Sigmoid colon (tissue), 3 donors: ENCODE measurements around the gene SMPD4.
"Not testable (repeated sequence)": the region's sequence is repeated elsewhere in the genome, so short reads cannot be mapped to it uniquely, and the experiment has no call there.

ENCODE experiments used
- CTCF ChIP-seq, 4 experiments: fragments of 450-650 bp in 3 of 4; fragments of 200-600 bp in 1 of 4; IDR thresholded peaks; one replicate each; pipeline ENCODE4 v1.5.1; 2016 to 2019; ENCODE audit warnings: antibody characterized with exemption in 4 of 4, mild to moderate bottlenecking in 3 of 4, moderate library complexity in 2 of 4
- POLR2A ChIP-seq, 2 donors: fragments of 450-650 bp; IDR thresholded peaks; one replicate each; pipeline ENCODE4 v1.6.1; 2016; ENCODE audit warnings: antibody characterized with exemption in 2 of 2, mild to moderate bottlenecking in 2 of 2, moderate library complexity in 2 of 2

- TF ChIP-seq CTCF, POLR2A (IDR thresholded peaks at IDR 0.05): not testable (repeated sequence)
Observed at GRCh38 chr2:130141002-130141401, 40.4 kb downstream of the SMPD4 start.
